NCI-H2029 treated with DMSO at 0.1 percent for 48 hours (cell line): ENCODE data around the gene EPX.

Experiments used
- DNase-seq: peaks from one replicate; lab custom pipeline; 2025; lab: John Stamatoyannopoulos, UW

Gene EPX

GRCh38 chr17:58184986-58185761 lies 7.4 kb upstream of the EPX start:
- no peak for DNase-seq

GRCh38 chr17:58186591-58186990 lies 5.9 kb upstream of the EPX start:
- no peak for DNase-seq

- no peak for DNase-seq
Observed at GRCh38 chr17:58187063-58187462, 5.5 kb upstream of the EPX start.

GRCh38 chr17:58187675-58188074 lies 4.9 kb upstream of the EPX start:
- DNase-seq = no peak

GRCh38 chr17:58189436-58190146 lies 2.9 kb upstream of the EPX start:
- no peak for DNase-seq

GRCh38 chr17:58191241-58191896 lies 1.2 kb upstream of the EPX start:
- DNase-seq = no peak

GRCh38 chr17:58193641-58194255 lies 1.2 kb downstream of the EPX start:
- no peak for DNase-seq

- no peak for DNase-seq
Observed at GRCh38 chr17:58195518-58196123, 3.1 kb downstream of the EPX start.

GRCh38 chr17:58196610-58197009 lies 4.1 kb downstream of the EPX start:
- DNase-seq = no peak

- DNase-seq = no peak
Observed at GRCh38 chr17:58200024-58200633, 7.6 kb downstream of the EPX start.

GRCh38 chr17:58202859-58203258 lies 10.3 kb downstream of the EPX start:
- DNase-seq = no peak

GRCh38 chr17:58204796-58205195 lies 12.3 kb downstream of the EPX start:
- DNase-seq = no peak

- no peak for DNase-seq
Observed at GRCh38 chr17:58205936-58206335, 13.4 kb downstream of the EPX start.

- no peak for DNase-seq
Observed at GRCh38 chr17:58207451-58207850, 14.9 kb downstream of the EPX start.

- DNase-seq = no peak
Observed at GRCh38 chr17:58208344-58208743, 15.8 kb downstream of the EPX start.

- DNase-seq = no peak
Observed at GRCh38 chr17:58210922-58211321, 18.4 kb downstream of the EPX start.

- no peak for DNase-seq
Observed at GRCh38 chr17:58215685-58216084, 23.2 kb downstream of the EPX start.

- DNase-seq = no peak
Observed at GRCh38 chr17:58217766-58218165, 25.2 kb downstream of the EPX start.

- peak; percentile 52 for DNase-seq
Observed at GRCh38 chr17:58219007-58219788, 26.7 kb downstream of the EPX start, which contains the start of gene MKS1. Gene MKS1 (minus strand): TSS chr17:58219255. CDS start chr17:58219230, 25 bp downstream.

GRCh38 chr17:58219789-58220183 lies 27.3 kb downstream of the EPX start:
- no peak for DNase-seq

- DNase-seq = no peak
Observed at GRCh38 chr17:58224315-58224714, 31.8 kb downstream of the EPX start.
